GM18519 (cell line): Measurements from ENCODE around the gene NCOA6.

ENCODE experiments used
- ATAC-seq: cut with Tn5 transposase; IDR thresholded peaks from one replicate; pipeline ENCODE4 v1.9.1; 2021; ENCODE audit warnings: mild to moderate bottlenecking, moderate library complexity; ENCODE audit not compliant: unreplicated experiment, low FRiP score

Gene NCOA6

GRCh38 chr20:34706912-34707784, 118.3 kb downstream of the NCOA6 start:
- no peak for ATAC-seq

GRCh38 chr20:34706302-34706875, 119.1 kb downstream of the NCOA6 start:
- no peak for ATAC-seq

GRCh38 chr20:34705397-34706301, 119.8 kb downstream of the NCOA6 start:
- ATAC-seq: no peak

- ATAC-seq: no peak
Observed at GRCh38 chr20:34705008-34705396, 120.4 kb downstream of the NCOA6 start.

GRCh38 chr20:34704177-34705007, 121.1 kb downstream of the NCOA6 start, which contains the start of gene TP53INP2:
TP53INP2 (plus strand) TSS chr20:34704344; CDS start chr20:34708740, 4,396 bp downstream.
- ATAC-seq: no peak

DNA sequence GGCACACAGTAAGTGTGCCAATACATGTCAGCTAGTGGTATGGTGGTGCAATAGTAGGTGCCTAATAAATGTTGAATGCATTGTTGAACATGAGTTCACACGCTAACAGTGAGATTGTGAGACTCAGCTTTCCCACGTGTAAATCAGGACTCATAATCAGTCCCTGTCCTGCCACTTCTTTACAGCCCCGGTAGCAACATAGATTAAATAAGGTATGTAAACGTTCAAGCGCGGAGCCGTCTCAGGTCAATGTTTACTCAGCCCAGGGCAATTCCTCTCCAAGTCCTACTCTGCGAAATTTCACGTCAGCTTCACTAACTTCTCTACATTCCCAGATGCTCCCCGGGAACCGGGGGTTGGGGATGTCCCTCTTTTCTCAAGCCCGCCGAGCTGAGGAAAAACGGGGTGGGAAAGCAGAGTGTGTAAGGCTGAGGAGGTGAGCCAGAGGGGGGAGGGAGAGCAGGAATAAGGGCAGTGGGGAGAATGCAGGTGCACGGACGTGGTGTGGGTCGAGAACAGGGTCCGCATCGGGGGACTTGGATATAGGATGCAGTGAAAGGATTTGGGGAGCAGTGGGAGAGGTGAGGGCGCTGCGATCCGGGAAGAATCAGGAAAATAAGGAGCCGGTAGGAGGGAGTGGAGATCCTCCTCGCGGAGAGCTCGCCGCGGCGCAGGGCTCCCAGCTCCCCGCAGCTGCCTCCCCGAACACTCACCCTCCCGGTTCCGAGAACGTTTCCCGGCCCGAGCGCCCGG, 121.9 kb downstream of the NCOA6 start:
- no peak for ATAC-seq

DNA sequence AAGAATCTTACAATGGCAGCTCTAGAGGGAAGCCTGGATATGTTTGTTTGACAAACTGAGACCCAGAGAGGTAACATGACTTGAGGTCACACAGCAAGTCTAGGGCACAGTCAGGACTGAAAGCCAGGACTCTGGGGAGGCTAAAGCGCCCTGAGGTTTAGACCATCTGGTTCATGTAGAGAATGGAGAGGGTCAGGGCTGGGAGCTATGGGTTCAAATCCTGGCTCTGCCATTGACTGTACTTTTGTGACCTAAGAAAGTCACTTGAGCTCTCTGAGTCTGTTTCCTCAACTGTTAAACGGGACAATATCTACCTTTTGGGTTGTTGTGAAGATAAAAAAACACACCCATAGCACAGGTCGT, 122.4 kb downstream of the NCOA6 start:
- ATAC-seq: no peak

DNA sequence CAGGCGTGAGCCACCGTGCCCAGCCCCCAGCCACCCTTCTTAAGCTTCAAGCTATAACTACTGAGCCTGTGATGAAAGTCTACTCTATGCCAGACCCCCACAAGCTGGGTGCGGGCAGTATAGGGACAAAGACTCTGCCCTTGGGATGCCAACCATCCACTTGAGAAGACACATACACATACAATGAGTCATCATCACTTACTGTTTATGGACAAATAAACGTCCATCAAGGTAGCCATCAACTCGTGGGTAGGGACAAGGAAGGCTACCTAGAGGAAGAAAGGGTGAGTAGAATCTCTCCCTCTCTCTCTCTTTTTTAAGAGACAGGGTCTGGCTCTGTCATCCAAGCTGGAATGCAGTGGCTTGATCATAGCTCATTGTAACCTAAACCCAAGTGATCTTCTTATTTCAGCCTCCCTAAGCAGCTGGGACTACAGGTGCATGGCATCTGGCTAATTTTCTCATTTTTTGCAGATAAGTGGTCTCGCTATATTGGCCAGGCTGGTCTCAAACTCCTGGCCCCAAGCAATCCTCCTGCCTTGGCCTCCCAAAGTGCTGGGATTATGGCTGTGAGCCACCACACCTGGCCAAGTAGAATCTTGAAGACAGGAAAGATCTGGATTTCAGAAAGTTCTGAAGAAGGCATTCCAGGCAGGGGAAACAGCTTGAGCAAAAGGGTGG, 123.9 kb downstream of the NCOA6 start:
- ATAC-seq: no peak

DNA sequence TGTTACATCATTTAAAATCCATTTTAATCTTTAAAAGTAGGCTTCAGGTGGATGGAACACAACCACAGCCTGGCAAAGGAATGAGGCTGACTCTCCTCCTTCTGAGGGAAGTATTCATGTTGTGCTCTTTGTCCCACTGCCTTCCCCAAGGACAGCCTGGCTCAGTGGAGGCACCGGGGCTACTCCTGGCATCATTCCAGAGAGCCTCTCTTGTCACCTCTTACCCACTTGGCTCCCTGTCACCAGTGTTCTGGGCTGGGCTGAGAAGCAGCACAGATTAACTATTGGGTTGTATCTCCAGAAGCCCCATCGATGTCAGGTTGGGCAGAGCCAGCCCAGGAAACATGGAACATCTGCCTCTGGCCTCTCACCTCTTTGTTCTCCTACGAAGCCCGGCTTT, 132.0 kb downstream of the NCOA6 start:
- ATAC-seq: no peak

DNA sequence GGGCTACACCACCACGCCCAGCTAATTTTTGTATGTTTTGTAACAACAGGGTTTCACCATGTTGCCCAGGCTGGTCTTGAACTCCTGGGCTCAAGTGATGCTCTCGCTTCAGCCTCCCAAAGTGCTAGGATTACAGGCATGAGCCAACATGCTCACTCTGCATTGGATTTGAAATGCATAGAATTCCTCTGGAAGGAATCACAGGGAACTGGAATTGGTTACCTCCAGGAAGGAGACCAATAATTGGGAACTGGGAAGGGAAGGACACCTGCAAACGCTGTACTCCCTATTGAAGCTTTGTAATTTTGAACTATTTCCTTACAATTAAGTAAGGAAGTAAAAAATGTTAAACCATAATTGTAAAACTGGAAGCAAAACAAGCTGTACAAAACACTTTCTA, 133.6 kb downstream of the NCOA6 start:
- no peak for ATAC-seq

DNA sequence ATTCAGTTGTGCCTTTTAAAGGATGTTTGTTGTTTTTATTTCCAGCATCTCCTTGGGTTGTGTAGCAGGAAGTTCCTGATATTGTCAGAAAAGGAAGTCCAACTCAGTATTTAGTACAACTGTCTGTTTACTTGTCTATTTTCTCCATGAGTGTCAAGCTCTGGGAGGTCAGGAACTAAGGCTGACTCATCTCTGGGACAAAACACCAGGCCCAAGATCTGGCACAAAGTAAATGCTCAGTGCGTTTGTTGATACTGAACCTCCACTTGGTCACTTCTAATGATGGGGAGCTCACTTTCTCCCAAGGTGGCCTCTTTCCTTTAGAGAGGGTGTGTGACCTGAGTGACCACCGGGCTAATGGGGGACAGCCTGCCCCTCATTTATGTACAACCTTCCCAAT, 136.0 kb downstream of the NCOA6 start:
- no peak for ATAC-seq

GRCh38 chr20:34683667-34684066, 141.8 kb downstream of the NCOA6 start:
- ATAC-seq: no peak

- no peak for ATAC-seq
Observed at GRCh38 chr20:34680586-34681175, 144.8 kb downstream of the NCOA6 start.

GRCh38 chr20:34676642-34677373, 148.6 kb downstream of the NCOA6 start, which contains the start of gene PIGU:
PIGU (minus strand) TSS chr20:34677092; CDS start chr20:34677085, 7 bp downstream.
- peak; percentile 94 for ATAC-seq

- ATAC-seq: no peak
Observed at GRCh38 chr20:34675993-34676641, 149.3 kb downstream of the NCOA6 start.

- no peak for ATAC-seq
Observed at GRCh38 chr20:34675561-34675960, 149.9 kb downstream of the NCOA6 start.

- ATAC-seq: no peak
Observed at GRCh38 chr20:34673412-34673811, 152.0 kb downstream of the NCOA6 start.
